ENCODE results near the gene EPB41.

DNA sequence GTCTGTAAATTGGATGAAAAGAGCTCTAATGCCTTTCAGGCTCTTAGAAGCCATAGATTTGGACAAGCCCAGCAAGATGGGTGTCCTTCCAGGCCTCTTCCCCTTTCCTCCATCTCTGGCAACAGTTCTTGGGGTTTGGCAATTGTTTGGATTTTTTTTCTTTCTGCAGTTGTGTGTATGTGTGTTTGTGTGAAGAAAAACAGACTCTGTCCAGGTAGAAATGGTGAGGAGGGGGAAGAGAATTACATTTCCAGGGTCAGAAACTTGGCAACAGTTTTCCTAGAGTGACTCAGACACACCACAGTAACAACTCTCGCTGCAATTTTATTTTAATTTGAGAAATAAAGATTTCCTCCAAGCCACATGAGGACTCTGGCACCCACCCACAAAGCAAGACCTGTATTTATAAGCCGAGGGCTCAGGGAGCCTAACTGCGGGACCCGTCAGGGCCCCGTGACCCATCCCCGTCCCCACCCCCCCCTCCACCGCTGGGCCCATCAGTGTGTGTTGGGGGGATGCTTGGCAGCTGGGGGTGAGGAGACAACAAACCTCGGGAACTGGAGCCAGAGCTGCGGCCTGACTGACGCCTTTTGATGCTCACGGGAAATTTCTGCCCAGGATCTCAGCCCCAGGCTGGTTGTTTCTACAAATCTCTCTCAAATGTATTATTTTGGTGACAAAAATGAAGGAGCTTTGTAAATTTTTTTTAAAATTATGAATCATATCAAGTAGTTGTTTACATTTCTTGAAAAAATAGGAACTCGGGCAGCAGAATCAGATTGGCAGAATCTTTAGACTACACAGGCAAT, 205.0 kb downstream of the EPB41 start:
- TF ChIP-seq, protein P1, sequence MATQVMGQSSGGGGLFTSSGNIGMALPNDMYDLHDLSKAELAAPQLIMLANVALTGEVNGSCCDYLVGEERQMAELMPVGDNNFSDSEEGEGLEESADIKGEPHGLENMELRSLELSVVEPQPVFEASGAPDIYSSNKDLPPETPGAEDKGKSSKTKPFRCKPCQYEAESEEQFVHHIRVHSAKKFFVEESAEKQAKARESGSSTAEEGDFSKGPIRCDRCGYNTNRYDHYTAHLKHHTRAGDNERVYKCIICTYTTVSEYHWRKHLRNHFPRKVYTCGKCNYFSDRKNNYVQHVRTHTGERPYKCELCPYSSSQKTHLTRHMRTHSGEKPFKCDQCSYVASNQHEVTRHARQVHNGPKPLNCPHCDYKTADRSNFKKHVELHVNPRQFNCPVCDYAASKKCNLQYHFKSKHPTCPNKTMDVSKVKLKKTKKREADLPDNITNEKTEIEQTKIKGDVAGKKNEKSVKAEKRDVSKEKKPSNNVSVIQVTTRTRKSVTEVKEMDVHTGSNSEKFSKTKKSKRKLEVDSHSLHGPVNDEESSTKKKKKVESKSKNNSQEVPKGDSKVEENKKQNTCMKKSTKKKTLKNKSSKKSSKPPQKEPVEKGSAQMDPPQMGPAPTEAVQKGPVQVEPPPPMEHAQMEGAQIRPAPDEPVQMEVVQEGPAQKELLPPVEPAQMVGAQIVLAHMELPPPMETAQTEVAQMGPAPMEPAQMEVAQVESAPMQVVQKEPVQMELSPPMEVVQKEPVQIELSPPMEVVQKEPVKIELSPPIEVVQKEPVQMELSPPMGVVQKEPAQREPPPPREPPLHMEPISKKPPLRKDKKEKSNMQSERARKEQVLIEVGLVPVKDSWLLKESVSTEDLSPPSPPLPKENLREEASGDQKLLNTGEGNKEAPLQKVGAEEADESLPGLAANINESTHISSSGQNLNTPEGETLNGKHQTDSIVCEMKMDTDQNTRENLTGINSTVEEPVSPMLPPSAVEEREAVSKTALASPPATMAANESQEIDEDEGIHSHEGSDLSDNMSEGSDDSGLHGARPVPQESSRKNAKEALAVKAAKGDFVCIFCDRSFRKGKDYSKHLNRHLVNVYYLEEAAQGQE (IDR thresholded peaks at IDR 0.05), result no peak
- TF ChIP-seq GABPA (IDR thresholded peaks at IDR 0.05 in 1 of 2, conservative IDR thresholded peaks at IDR 0.05 in 1 of 2) (no peak), TAF1 (conservative IDR thresholded peaks at IDR 0.05) (no peak)
- TF ChIP-seq, protein P2, sequence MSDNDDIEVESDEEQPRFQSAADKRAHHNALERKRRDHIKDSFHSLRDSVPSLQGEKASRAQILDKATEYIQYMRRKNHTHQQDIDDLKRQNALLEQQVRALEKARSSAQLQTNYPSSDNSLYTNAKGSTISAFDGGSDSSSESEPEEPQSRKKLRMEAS (IDR thresholded peaks at IDR 0.05), result no peak
- TF ChIP-seq, protein P3, sequence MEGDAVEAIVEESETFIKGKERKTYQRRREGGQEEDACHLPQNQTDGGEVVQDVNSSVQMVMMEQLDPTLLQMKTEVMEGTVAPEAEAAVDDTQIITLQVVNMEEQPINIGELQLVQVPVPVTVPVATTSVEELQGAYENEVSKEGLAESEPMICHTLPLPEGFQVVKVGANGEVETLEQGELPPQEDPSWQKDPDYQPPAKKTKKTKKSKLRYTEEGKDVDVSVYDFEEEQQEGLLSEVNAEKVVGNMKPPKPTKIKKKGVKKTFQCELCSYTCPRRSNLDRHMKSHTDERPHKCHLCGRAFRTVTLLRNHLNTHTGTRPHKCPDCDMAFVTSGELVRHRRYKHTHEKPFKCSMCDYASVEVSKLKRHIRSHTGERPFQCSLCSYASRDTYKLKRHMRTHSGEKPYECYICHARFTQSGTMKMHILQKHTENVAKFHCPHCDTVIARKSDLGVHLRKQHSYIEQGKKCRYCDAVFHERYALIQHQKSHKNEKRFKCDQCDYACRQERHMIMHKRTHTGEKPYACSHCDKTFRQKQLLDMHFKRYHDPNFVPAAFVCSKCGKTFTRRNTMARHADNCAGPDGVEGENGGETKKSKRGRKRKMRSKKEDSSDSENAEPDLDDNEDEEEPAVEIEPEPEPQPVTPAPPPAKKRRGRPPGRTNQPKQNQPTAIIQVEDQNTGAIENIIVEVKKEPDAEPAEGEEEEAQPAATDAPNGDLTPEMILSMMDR (IDR thresholded peaks at IDR 0.05; ENCODE audit: low read depth, low read length, missing input control), result no peak

Data from liver (tissue), 3 donors.